Effector memory CD4-positive, alpha-beta T cell (primary cell): ENCODE measurements around the gene ITIH1.

ENCODE experiments used
- DNase-seq, 3 donors: peaks; one replicate each; pipeline ENCODE4 v3.0.0-alpha.2; 2020
- H3K27ac ChIP-seq: 2 replicates; pipeline ENCODE4 v1.7.0; 2013; ENCODE audit warnings: mild to moderate bottlenecking, low read length, moderate library complexity; ENCODE audit not compliant: insufficient read depth, poor library complexity, severe bottlenecking
- H3K27me3 ChIP-seq: replicated peaks from 2 replicates; pipeline ENCODE4 v1.7.0; 2013; ENCODE audit warnings: mild to moderate bottlenecking, low read length; ENCODE audit not compliant: insufficient read depth, control insufficient read depth, poor library complexity, severe bottlenecking
- H3K36me3 ChIP-seq: 2 replicates; pipeline ENCODE4 v1.7.0; 2013; ENCODE audit warnings: mild to moderate bottlenecking, low read length, moderate library complexity; ENCODE audit not compliant: control insufficient read depth, insufficient read depth
- H3K4me1 ChIP-seq: 2 replicates; pipeline ENCODE4 v1.7.0; 2013; ENCODE audit warnings: low read length, mild to moderate bottlenecking; ENCODE audit not compliant: control insufficient read depth, insufficient read depth, poor library complexity, severe bottlenecking
- H3K4me3 ChIP-seq: 2 replicates; pipeline ENCODE4 v1.7.0; 2013; ENCODE audit warnings: low read length, low read depth, mild to moderate bottlenecking; ENCODE audit not compliant: insufficient read depth, poor library complexity, severe bottlenecking
- H3K9me3 ChIP-seq: 2 replicates; pipeline ENCODE4 v1.7.0; 2013; ENCODE audit warnings: mild to moderate bottlenecking, low read length, moderate library complexity; ENCODE audit not compliant: control insufficient read depth

ITIH1 gene

DNA sequence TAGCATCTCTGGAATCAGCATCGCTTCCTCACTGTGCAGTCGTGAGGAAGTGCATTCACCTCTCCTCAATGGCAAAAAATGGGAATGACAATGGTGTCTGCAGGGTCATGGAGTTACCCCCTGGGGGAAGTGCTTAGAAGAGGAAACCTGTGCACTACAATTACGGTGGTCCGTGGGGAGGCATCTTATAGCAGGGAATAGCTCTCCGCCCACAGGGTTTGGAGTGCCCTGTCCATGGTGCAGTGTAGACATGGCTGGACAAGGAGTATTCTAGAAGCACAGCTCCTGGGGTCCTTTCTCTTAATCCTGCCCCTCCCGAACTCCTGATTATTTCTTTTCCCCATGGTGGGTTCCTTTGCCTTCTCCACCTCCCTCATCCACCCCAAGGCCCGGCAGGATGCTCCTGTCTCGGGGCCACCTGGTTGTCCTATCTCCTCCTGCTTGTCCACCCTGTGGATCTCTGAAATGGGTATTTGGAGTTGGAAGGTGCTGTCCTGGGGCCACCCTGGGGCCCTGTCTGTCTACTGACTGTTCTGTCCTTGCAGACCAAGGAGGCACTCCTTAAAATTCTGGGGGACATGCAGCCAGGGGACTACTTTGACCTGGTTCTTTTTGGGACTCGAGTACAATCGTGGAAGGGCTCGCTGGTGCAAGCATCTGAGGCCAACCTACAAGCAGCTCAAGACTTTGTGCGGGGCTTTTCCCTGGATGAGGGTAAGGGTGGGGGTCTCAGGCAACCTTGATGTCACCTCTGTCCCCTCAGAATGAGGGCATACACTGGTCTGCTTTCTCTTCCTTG, 5.2 kb downstream of the ITIH1 start:
- Histone ChIP-seq H3K36me3 (no peaks in the 10 kb centered on the region), H3K9me3 (no peaks in the 10 kb centered on the region), H3K27me3 (no peaks in the 10 kb centered on the region), H3K4me1 (no peaks in the 10 kb centered on the region), H3K4me3 (no peak overlapping the region), H3K27ac (no peak overlapping the region)
- DNase-seq: no peak

GRCh38 chr3:52783211-52783555, 5.8 kb downstream of the ITIH1 start:
- DNase-seq: no peak
- Histone ChIP-seq H3K4me3 (no peak overlapping the region), H3K27ac (no peak overlapping the region), H3K4me1 (no peaks in the 10 kb centered on the region), H3K9me3 (no peaks in the 10 kb centered on the region), H3K36me3 (no peaks in the 10 kb centered on the region), H3K27me3 (no peaks in the 10 kb centered on the region)

GRCh38 chr3:52784021-52784621, 6.7 kb downstream of the ITIH1 start:
- no peak overlapping the region for H3K27ac ChIP-seq
- no peak for DNase-seq
- no peaks in the 10 kb centered on the region for H3K36me3 ChIP-seq
- no peaks in the 10 kb centered on the region for H3K4me1 ChIP-seq
- no peak overlapping the region for H3K4me3 ChIP-seq
- no peaks in the 10 kb centered on the region for H3K9me3 ChIP-seq
- H3K27me3 ChIP-seq: no peaks in the 10 kb centered on the region

DNA sequence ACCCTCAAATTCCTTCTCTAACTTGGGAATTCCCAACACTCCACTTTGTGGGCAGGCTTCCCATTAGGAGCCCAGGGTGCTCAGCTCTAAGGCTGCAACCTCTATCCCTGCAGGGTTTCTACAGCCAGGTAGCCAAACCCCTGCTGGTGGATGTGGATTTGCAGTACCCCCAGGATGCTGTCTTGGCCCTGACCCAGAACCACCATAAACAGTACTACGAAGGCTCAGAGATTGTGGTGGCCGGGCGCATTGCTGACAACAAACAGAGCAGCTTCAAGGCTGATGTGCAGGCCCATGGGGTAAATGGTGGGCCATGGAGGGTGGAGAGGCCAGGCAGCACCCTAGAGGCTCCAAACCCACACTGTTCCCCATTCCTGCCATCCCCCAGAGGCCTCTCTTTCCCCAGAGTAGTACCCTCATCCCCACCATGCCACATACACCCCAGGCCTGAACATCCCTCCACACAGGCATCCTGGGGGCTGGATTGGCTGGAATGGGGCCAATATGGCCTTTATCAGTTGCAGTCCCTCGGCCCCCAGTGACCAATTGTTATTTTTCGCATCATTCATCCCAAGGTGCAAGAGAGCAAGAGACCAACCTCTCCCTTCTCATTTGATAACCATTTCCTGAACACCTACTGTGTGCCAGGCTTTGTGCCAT, 7.7 kb downstream of the ITIH1 start:
- Histone ChIP-seq H3K27ac (no peak overlapping the region), H3K9me3 (no peaks in the 10 kb centered on the region), H3K4me1 (no peaks in the 10 kb centered on the region), H3K27me3 (no peaks in the 10 kb centered on the region), H3K4me3 (no peak overlapping the region), H3K36me3 (no peaks in the 10 kb centered on the region)
- DNase-seq: no peak

DNA sequence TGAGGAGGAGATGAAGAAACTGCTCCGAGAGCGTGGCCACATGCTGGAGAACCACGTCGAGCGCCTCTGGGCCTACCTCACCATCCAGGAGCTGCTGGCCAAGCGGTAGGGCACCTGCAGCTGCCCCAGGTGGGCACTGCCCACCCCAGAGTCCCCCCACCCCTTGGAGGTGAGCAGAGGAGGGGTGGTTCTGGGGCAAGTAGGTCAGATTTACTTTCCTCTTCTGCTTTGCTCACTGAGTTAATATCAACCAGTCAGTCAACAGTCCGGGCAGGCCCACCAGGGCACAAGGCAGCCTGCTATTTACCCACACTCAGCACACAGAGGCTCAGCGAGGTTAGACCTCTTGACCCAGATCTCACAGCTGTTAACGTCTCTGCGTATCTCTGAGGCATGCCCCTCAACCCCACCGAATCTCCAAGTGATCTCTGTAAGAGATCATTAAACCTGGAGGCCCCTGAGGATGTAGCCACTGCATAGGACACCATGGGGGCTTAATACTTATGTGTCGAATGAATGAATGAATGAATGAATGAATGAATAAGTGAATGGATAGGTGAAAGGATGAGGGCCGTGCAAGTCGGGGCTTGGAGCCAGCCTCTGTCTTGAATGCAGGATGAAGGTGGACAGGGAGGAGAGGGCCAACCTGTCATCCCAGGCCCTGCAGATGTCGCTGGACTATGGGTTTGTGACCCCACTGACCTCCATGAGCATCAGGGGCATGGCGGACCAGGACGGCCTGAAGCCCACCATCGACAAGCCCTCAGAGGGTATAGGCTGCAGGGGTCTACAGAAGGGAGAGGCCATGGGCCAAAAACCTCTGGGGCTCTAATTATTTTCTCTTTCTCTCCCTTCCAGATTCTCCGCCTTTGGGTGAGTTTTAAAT, 9.2 kb downstream of the ITIH1 start:
- H3K27me3 ChIP-seq: no peaks in the 10 kb centered on the region
- H3K9me3 ChIP-seq: no peaks in the 10 kb centered on the region
- no peak for DNase-seq
- no peak overlapping the region for H3K4me3 ChIP-seq
- no peaks in the 10 kb centered on the region for H3K4me1 ChIP-seq
- H3K27ac ChIP-seq: no peak overlapping the region
- no peaks in the 10 kb centered on the region for H3K36me3 ChIP-seq

DNA sequence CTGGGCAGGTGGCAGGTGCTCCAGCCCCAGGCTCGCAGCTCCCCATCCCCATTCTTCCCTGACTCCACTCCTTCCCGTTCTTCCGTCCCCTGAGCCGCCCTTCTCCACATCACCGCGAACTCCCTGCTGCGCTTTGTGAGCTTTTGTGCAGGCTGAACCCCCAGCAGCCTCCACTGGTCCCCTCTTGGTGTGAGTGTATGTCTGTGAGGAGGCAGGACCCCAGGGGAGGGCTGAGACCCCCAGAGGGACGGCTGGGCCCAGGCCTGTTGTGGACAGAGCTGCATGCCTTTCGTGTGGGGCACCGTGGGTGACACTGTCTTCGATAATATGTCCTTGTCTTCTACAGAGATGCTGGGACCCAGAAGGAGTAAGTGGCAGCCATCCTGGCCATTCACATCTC, 9.8 kb downstream of the ITIH1 start:
- Histone ChIP-seq H3K27ac (no peak overlapping the region), H3K4me1 (no peaks in the 10 kb centered on the region), H3K36me3 (no peaks in the 10 kb centered on the region), H3K27me3 (no peaks in the 10 kb centered on the region), H3K4me3 (no peak overlapping the region), H3K9me3 (no peaks in the 10 kb centered on the region)
- no peak for DNase-seq

GRCh38 chr3:52787672-52788625, 10.6 kb downstream of the ITIH1 start:
- H3K27me3 ChIP-seq: no peaks in the 10 kb centered on the region
- H3K4me3 ChIP-seq: no peak overlapping the region
- H3K36me3 ChIP-seq: no peaks in the 10 kb centered on the region
- no peaks in the 10 kb centered on the region for H3K9me3 ChIP-seq
- H3K4me1 ChIP-seq: no peaks in the 10 kb centered on the region
- no peak for DNase-seq
- no peak overlapping the region for H3K27ac ChIP-seq

DNA sequence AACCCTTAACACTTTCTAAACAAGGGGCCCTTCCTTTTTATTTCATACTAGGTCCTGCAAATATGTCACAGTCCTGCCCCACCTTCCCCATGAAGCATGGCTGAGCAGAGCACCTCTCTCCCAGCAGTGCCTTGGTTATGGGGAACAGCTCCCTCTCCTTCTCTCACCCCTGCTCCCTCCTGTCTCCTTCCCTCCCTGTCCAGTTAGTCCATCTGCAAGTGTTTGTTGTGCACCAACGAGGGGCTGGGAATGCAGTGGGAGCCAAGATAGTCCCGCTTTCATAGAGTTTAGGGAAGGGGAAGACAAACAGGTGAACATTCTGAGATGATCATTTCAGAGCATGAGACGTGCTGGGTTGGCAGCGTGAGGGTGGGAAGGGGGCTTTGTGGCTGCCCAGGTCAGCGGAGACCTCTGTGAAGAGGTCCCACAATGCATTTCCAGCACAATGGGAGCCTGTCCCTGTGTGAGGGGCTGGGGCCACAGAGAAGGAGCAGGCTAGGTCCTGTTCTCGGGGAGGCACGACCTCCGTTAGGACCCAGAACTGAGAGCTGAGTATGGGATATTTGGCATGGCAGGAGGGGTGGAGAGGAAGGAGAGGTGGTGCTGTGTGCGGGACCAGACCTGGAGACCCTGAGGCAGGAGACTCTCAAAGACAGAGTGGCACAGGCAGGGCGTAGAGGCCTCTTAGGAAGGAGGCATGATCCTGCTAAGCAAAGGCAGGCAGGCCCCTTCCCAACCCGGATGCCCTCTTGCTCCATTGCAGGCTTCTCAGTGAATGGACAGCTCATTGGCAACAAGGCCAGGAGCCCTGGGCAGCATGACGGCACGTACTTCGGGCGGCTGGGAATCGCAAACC, 11.7 kb downstream of the ITIH1 start:
- no peak overlapping the region for H3K27ac ChIP-seq
- no peak overlapping the region for H3K4me3 ChIP-seq
- H3K4me1 ChIP-seq: no peaks in the 10 kb centered on the region
- no peak for DNase-seq
- H3K27me3 ChIP-seq: no peaks in the 10 kb centered on the region
- no peaks in the 10 kb centered on the region for H3K9me3 ChIP-seq
- H3K36me3 ChIP-seq: no peaks in the 10 kb centered on the region

DNA sequence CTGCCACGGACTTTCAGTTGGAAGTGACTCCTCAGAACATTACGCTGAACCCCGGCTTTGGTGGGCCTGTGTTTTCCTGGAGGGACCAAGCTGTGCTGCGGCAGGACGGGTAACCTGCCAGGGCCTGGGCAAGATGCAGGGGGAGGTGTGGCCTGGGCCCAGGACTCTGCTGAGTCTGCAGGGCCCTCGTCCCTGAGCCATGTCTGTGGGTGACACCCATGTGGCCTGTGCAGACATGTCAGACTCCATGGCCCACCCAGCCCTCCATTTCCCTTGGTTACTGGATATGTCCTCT, 12.3 kb downstream of the ITIH1 start:
- Histone ChIP-seq H3K27ac (no peak overlapping the region), H3K4me3 (no peak overlapping the region)

More for the DNA sequence above, 12.3 kb downstream of the ITIH1 start:
- Histone ChIP-seq H3K27me3 (no peaks in the 10 kb centered on the region), H3K4me1 (no peaks in the 10 kb centered on the region), H3K9me3 (no peaks in the 10 kb centered on the region), H3K36me3 (no peaks in the 10 kb centered on the region)
- no peak for DNase-seq
